HG03103 (cell line): Measurements from ENCODE around the gene RILPL1.
"Not testable (repeated sequence)": the region's sequence is repeated elsewhere in the genome, so short reads cannot be mapped to it uniquely, and the experiment has no call there.

Source experiments
- ATAC-seq: cut with Tn5 transposase; IDR thresholded peaks from one replicate; pipeline ENCODE4 v1.9.1; 2021; ENCODE audit warnings: low read depth; ENCODE audit not compliant: unreplicated experiment

RILPL1 gene

GRCh38 chr12:123531091-123531490 lies 2.4 kb downstream of the RILPL1 start:
- no peak for ATAC-seq

- ATAC-seq: no peak
These were observed 2.9 kb downstream of the RILPL1 start for GRCh38 chr12:123530668-123531067.

GRCh38 chr12:123529686-123530085 lies 3.8 kb downstream of the RILPL1 start:
- ATAC-seq: no peak

DNA sequence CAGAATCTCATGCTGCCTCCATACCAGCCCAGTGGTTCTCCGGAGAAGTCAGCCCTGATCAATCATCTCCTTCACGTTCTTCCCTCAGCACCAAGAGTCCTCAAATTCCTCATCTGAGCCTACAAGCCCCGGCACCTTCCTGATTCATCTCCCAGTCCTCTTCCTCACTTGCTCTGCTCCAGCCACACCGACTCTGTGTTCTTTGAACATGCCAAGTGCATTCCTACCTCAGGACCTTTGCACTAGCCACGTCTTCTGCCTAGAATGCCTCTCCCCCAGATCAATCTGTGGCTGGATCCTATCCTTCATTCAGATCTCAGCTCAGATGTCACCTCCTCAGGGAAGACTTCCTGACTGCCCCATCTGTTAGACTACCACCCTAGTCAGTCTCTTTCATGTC lies 4.7 kb downstream of the RILPL1 start:
- no peak for ATAC-seq

GRCh38 chr12:123526542-123527080 lies 6.9 kb downstream of the RILPL1 start:
- no peak for ATAC-seq

GRCh38 chr12:123524378-123524777 lies 9.1 kb downstream of the RILPL1 start:
- ATAC-seq: no peak

GRCh38 chr12:123523518-123523917 lies 10.0 kb downstream of the RILPL1 start:
- ATAC-seq: no peak

DNA sequence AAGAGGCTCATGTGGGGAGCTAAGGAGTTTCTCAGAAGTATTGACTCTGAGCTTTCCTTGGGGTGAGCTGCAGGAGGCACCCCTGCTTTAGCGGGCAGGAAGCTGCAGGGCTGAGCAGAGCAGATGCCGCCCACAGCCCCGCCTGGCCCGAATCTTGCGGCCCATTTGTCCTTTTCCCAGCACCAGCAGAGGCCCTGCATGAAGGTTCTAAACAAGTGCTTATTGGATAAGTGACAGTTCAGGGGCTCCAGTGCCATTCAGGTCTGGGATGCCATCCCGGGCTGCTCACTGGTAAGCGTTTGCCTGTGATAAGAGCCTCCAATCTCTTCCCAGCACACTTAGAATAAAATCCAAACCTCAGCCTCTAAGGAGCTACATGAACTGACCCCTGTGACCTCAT lies 11.4 kb downstream of the RILPL1 start:
- ATAC-seq: no peak

GRCh38 chr12:123520567-123521474 lies 12.7 kb downstream of the RILPL1 start:
- no peak for ATAC-seq

- ATAC-seq: no peak
These were observed 14.1 kb downstream of the RILPL1 start for GRCh38 chr12:123519141-123520001.

DNA sequence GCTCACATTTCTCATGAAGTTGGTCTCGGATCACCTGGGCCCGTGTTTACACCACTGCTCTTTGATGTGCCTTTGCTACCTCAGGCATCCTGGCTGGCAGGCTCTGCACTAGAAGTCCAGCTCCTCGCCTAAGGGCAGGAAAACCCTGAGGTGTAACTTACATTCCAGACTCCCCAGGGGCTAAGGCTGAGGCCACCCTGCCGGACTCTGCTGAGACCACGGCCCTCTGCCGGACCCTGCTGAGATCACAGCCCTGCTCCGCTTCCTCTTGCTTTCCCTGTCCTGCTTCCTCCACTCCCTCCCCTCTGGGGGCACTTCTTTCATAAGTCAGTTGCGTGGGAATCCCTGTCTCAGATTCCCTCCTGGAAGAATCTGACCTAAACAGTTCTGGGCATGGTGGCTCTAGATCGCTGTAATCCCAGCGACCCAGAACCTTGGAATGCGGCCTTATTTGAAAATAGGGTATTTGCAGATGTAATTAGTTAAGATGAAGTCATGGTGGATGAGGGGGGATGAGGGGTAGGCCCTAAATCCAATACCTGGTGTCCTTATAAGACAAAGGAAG lies 17.2 kb downstream of the RILPL1 start:
- ATAC-seq: no peak

DNA sequence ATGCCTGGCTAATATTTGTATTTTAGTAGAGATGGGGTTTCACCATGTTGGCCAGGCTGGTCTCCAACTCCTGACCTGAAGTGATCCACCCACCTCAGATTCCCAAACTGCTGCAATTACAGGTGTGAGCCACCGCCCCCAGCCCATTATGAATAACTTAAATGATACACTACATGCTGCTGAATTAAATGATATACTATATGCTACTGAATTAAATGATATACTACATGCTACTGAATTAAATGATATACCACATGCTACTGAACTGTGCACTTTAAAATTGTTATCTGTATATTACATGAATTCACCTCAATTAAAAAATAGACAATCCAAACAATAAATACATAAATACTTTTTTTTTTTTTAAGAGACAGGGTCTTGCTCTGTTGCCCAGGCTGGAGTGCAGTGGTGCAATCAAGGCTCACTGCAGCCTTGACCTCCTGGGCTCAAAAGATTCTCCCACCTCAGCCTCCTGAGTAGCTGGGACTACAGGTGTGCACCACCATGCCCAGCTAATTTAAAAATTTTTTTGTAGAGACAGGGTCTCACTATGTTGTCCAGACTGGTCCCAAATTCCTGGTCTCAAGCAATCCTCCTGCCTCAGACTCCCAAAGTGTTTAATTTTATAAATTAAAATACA lies 18.8 kb downstream of the RILPL1 start:
- not testable (repeated sequence) for ATAC-seq

- no peak for ATAC-seq
These were observed 19.7 kb downstream of the RILPL1 start for GRCh38 chr12:123513805-123514204.

DNA sequence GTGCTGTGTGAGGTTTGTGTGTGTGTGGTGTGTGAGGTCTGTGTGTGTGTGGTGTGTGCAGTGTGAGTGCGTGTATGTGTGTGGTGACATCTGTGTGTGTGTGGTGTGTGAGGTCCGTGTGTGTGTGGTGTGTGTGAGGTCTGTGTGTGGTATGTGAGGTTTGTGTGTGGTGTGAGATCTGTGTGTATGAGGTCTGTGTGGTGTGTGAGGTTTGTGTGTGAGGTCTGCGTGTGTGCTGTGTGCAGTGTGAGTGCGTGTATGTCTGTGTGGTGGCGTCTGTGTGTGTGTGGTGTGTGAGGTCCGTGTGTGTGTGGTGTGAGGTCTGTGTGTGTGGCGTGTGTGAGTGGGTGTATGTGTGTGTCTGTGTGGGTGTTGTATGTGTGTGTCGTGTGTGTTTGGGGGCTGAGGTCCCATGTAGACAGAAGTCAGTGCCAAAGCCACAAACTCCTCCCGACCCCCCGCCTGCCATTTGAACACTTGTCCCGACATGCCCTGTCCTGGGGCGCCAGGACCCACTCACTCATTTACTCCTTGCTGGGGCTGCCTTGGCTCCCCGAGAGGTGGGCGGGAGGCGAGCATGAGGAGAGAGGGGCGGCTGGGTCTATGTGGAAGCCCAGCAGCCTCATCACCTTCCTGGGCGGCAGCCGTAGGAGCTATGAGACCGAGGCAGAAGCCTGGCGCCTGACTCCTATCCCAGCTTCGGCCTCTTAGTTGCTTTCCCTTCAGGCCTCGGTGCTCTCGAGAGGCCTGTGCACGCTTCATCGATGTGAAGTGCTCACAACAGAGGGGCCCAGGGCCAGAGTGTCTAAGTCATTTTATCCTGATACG lies 20.5 kb downstream of the RILPL1 start:
- no peak for ATAC-seq

GRCh38 chr12:123506843-123507236 lies 26.7 kb downstream of the RILPL1 start:
- ATAC-seq: no peak

- ATAC-seq: no peak
These were observed 27.3 kb downstream of the RILPL1 start for GRCh38 chr12:123506059-123506842.

GRCh38 chr12:123502163-123502704 lies 31.3 kb downstream of the RILPL1 start:
- ATAC-seq: no peak

- no peak for ATAC-seq
These were observed 34.2 kb downstream of the RILPL1 start for GRCh38 chr12:123499332-123499731.
